NCI-H2196 treated with DMSO at 0.1 percent for 48 hours (cell line): Measurements from ENCODE around the gene SDC1.
"Not testable (repeated sequence)": the region's sequence is repeated elsewhere in the genome, so short reads cannot be mapped to it uniquely, and the experiment has no call there.

Experiments used
- DNase-seq: peaks from one replicate; lab custom pipeline; 2025; ENCODE audit not compliant: unreplicated experiment; lab: John Stamatoyannopoulos, UW

Gene SDC1

DNA sequence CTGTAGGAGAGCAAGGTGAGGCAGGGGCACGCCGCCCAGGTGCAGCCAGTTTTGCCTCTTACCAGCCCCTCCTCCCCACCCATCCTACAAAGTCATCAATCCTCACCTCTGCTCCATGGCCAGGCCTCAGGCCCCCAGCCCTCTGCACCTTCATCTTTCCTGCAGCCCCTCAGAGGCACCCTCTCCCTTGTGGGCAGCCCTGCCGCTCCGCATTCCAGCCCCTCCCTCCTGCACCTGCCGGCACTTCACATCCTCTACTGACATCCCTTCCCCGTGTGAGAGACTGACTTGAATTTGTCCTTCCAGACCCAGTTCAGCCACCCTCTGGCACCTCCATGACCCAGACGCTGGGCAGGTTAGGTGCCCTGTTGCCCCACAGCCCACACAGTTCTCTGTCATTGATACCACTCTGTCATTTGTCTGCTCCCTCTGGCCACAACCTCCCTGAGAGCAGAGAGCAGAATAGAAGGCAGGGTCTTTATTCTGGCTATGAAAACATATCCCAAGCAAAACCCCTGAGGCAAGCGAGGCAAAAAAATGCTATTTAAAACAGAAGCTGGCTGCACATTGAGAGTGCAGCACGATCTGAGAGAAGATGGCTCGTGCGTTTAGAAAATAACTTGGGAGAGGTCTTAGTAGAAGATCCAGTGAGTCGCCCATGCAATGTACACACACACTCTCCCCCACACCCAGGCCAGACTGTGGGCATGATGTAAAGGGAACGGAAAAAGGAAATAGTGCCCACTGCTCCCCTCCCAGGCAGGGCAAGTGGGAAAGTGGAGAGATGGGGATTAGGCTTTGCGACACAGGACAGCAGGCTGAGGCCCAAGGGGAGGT lies 25.9 kb downstream of the SDC1 start:
- no peak for DNase-seq

GRCh38 chr2:20198001-20198400 lies 26.9 kb downstream of the SDC1 start:
- peak; percentile 72 for DNase-seq

GRCh38 chr2:20197192-20197591 lies 27.7 kb downstream of the SDC1 start:
- DNase-seq: no peak

DNA sequence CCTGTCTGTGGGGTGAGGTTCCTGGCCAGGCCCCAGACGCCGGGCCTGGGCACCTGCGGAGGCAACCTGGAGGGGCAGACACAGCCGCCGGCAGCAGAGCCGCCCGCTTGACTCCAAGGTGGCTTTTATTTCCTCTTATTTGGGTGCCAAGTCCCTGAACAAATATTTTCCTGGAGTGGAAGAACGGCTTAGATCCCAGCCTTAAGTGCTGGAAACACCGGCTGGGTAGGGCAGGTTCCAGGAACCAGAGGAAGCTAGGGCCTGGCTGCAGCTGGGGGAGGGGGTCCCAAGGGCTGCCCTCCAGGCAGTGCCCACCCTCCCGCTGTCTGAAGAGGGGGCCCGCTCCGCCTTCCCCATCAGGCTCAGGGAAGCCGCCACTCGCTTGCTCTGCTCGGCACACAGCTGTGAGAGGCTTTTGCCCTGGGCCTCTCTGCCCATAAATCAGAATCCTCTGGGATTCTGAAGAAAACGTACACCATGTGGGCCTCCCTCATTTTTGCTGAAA lies 28.2 kb downstream of the SDC1 start:
- peak; percentile 6 for DNase-seq

GRCh38 chr2:20196053-20196656 lies 28.8 kb downstream of the SDC1 start:
- DNase-seq: no peak

DNA sequence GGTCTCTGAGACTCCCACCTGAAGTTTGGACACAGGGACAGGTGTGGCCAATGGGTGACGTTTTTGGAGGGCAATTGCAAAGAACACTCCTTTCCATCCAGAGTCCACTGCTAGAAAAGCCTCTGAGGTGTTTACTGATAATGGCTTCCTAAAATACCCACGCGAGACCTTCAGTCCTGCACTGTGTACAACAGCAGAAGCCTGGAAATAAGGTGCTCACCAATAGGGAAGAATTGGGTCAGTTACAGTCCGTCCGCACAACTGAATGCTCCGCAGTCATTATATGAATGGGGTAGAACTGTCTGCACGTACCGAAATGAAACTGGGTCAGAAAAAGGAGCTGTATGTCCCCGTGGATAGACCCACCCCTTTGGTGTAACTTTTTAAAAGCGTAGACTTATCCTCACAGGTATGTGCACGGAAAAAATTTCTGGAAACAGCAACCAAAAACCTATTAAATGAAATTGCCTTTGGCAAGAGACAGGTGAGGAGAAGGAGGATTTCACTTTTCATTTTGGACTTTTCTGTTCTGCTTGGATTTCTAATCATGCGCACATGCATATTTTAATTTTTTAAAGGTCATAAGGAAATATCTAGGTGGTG lies 29.4 kb downstream of the SDC1 start:
- DNase-seq: no peak

DNA sequence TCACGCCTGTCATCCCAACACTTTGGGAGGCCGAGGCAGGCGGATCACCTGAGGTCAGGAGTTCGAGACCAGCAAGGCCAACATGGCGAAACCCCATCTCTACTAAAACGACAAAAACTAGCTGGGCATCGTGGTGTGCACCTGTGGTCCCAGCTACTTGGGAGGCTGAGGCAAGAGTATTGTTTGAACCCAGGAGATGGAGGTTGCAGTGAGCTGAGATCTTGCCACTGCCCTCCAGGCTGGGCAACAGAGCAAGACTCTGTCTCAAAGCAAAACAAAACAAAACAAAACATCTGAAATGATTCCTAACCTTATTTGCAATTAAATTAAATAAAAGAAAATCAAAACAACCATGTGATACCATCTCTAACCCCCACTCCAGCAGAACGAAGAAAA lies 29.9 kb downstream of the SDC1 start:
- not testable (repeated sequence) for DNase-seq

DNA sequence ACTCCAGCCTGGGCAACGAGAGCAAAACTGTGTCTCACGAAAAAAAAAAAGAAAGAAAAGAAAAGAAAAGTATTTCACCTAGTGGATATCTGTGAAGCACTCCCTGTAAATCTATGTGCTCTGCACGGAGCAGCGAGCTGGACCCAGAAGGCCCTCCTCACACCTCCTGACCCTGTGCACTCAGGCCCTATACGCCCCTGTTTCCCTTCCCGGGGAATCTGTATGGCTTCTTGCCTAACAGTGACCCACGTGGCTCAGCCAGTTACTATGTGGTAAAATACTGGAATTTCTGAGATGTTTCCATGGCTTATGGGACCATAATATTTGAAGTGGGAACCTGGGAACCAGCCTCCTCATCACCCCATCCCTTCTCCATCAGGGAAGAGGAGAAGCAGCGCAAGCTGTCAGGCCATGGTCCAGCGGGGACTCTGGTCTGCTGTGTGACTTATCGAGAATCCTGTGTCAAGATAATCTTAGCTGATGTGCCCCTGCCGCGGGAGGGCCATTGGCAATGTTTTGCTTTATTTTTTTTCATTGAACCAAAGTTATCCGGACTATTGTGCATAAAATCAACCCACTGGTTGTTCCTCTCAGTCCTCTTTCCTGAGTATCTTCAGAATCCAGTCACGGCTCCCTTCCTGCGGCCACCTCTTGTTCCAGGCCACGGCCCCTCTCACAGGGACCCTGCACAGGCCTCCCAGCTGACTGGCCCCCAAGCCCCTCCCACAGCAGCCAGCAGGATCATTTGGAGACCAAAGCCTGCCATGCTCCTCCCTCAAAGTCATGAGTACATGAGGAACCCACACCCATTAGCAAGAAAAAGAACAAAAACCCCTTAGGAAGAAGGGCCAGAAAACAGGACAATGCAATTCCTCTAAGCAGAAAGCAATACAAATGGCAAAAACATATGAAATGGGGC lies 30.6 kb downstream of the SDC1 start:
- DNase-seq: no peak

DNA sequence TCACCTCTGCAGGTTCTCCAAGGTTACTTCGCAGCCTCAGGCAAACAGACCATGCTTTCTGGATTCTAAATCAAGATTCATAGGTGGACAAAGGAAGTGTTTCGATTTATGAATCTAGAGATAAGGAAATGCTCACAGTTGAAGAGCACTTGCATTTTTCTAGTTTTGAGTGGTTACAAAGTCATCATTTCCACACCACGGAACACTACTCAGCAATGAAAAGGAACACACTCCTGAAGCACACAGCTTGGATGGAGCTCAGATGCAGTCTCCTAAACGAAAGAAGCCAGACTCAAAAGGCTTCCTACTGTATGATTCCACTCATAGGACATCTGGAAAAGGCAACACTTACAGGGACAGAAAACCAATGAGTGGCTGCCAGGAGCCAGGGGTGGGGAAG lies 31.7 kb downstream of the SDC1 start:
- DNase-seq: no peak

- DNase-seq: no peak
These were observed 32.1 kb downstream of the SDC1 start for GRCh38 chr2:20192781-20193180.

- no peak for DNase-seq
These were observed 33.0 kb downstream of the SDC1 start for GRCh38 chr2:20191714-20192569.

GRCh38 chr2:20190876-20191713 lies 33.8 kb downstream of the SDC1 start:
- no peak for DNase-seq

DNA sequence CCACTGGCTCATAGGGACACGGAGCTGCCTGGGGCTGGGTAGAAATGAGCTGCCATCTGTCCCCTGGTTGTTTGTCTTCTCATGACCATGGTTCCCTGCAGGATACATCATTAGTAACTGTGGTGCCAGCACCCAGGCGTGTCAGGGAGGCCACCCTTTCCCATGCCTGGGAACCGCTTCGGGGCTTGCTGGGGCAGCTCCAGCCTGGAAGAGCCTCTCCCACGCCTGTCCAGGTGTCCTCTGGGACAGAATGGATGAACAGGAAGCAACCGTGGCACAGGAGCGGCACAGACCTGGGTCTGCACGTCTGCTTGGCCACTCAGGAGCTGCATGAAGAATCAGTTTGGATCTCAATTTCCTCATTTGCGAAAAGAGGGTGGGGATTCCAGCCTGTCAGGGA lies 34.8 kb downstream of the SDC1 start:
- no peak for DNase-seq

DNA sequence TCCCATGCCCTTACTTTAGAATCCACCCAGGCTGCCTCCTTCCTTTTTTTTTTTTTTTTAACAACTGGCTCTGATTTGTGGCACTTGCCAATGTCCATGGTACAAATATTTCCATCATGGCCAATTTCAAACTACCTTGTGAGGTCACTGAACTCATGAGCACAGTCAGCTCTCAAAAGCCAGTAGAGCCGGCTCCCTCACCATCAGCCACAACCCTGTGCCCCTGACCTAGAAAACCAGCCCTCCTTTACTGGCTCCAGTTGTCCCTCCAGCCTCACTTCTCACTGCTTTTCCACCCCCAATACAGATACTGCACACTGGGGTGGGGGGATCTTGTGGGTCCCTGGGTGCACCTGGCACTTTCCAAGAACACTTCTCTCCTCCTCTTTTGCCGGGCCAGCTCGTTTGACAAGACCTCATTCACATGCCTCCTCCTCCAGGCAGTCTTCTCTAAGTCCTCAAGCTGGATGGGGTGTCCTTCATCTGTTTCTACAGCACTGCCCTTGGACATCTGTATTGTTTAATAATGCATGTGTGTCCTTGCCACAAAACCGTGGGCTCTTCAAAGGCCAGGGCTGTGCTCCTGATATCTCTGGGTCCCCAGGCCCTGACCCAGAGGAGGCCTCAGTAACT lies 35.5 kb downstream of the SDC1 start:
- no peak for DNase-seq

DNA sequence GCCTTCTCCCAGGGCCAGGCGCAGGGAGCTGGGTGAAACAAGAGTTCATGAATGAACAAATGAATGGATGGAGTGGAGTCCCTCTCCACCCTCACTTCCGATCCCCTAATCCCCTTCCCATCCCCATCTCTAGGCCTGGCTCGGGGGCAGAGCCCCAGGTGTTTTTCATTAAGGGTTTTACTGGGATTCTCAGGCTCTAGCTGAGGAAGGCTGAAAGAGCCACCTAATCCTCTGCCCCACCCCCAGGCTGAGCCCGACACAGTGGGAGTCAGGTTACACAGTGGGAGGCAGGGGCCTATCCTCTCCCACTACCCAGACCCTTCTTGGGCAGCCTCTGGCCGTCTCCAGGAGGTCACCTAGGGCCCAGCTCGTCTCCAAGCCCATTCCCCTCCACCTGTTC lies 36.1 kb downstream of the SDC1 start:
- DNase-seq: no peak

DNA sequence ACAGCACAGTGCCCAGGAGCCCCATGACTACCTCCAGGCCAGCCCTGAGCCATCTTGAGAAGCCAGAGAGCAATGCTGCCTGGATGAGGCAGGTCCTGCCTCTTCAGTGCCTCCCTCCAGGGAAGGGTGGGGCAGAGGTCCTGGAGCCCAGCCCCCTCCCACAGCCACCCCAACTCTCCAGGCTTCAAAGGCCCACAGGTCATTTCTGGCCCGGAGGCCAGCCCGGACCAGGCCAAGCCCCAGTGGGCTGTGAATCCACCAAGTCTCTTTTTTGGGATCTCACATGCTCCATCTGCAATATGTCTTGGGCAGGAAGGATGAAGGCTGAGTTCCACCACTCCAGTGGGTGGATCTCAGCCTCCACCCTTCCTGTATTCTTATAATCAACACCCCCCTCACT lies 36.7 kb downstream of the SDC1 start:
- no peak for DNase-seq

DNA sequence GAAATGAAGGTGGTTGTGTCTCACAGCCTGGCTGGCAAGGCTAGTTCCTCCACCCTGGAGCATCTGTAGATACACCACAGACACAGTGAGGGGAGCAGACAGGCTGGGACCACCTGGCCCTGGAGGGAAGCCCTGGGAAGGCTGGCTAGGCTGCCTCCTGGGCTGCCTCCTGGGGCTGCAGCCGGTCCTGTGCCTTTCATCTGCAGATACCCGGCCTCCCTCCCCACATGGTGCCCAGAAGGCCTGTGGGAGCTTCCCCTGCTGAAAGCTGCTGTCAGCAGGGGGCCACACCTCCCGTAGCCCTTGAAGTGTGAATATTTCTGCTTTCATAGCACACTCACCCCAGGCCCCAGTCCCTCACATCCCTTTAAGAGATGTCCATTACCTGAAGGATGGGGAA lies 37.6 kb downstream of the SDC1 start:
- DNase-seq: no peak

DNA sequence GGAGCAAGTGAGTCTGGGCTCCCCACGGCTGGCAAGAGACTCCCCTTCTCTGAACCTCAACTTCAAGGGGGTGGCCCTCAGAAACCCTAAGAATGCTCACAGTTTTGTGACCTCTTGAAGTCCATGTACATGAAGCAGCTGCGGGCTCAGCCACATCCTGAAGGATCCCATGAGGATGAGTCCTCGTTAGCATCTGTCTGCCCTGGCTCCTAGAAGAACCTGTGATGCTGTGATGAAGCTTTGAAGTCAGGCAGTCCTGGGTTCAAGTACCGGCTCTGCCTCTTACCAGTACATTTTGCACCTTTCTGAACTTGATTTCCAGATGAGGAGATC lies 38.1 kb downstream of the SDC1 start:
- DNase-seq: no peak
